Urothelium cell line (cell line): ENCODE data around the gene CBX8.

Experiments used
- DNase-seq: peaks from one replicate; pipeline ENCODE4 v3.0.0; 2011; ENCODE audit warnings: low spot score, mixed read lengths
- FAIRE-seq: peaks from 2 replicates; lab custom pipeline; 2011; peaks lifted over from hg19 to GRCh38; lab: Jason Lieb, UNC

The CBX8 gene

GRCh38 chr17:79795795-79796443 lies 958 bp downstream of the CBX8 start:
- FAIRE-seq, result peak; percentile 13
- DNase-seq, result no peak

DNA sequence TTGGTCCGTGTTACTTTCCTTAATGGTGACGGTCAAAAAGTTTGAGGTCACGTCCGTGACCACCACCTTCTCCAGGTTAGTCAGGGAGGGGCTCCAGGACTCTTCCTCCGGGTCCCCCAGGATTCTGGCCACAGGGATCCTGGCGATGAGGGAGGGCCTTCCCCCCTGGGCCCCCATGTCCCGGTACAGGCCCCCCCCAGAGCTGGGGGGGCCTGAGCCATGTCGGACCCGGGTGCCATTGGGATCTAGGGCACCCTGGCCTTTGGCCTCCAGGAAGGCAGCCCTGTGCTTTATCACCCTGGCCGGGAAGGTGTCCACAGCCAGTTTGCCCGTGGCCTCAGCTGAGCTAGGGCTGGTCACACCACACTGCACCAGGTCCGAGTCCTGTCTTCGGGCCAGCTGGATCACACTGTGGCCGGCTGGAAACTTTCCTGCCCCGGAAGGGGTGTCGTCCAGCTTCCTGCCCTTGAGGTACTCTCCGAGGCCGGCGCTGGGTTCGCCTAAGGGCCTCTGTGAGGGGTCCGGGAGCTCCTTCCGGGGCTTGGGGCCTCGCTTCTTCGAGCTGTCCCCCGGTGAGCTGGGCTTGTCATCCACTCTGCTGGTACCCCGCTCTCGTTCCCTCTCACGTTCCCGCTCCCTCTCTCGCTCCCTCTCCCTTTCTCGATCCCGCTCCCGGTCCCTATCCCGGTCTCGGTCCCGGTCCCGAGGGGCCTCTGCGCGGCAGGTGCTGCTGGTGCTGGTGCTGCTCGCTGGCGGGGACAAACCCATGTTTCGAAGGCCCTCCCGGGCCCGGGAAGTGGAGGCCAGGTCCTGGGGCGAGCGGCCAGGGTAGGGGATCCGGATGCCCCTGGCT lies 2.0 kb downstream of the CBX8 start:
- FAIRE-seq (no peak), DNase-seq (no peak)

DNA sequence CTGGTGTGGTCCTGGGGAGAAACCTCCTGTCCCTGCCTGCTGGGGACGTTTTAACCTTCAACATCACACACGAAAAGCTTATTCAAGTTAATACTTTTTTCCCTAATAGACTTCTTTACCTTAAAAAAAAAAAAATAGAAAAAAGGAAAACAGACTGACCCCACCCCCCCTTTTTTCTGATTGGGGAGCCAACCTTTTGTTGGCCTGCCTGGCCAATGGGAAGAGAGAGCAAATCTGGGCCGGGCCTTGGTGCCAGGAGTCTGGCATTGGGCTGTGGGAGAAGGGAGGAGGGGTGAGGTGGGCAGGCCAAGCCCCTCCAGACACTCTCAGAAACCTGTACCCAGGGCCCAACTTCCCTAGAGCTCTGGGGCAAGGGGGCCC lies 3.0 kb downstream of the CBX8 start:
- FAIRE-seq (no peak), DNase-seq (peak; percentile 90)

DNA sequence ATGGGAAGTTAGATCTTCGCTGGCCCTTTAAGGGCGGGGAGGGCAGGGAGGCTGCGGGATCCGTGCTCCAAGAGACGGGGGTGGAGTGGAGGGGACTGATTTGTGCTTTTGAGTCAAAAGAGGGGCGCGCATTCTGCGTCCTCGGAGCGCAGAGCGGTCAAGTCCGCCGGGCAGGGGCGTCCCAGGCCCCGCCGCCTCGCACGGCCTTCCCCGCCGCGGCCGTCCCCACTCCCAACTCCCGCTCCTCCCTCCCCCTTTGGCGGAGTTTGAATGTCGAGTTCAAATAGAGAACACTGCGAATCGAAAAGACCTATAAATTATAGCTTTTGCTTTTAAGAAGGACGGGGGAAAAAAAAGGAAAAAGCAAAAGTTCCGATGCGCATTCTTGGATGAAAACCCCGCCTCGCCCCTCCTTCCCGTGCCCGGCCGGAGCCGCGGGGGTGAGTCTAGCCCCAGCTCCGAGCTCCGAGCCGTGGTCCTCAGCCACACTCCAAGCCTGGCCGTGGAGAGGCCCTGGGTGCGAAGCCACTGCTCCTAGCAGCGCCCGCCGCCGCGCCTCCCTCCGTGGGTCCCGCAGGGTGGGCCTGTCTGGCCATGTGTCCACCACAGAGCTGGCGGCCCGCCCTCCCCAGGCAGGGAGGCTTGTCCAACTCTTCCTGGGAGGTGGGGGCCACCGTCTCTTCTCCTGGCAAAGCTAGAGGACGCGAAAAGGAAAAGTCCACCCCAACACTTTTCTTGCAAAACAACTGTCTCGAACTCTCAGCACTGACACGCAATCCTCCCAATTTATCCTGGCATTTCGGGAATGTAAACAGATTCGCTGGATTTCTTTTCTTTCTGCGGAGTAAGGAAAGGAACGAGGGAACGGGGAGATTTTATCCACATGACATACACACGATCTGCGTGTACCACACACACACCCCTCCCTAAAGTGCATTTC lies 3.6 kb downstream of the CBX8 start:
- FAIRE-seq (peak; percentile 90), DNase-seq (peak; percentile 70)

DNA sequence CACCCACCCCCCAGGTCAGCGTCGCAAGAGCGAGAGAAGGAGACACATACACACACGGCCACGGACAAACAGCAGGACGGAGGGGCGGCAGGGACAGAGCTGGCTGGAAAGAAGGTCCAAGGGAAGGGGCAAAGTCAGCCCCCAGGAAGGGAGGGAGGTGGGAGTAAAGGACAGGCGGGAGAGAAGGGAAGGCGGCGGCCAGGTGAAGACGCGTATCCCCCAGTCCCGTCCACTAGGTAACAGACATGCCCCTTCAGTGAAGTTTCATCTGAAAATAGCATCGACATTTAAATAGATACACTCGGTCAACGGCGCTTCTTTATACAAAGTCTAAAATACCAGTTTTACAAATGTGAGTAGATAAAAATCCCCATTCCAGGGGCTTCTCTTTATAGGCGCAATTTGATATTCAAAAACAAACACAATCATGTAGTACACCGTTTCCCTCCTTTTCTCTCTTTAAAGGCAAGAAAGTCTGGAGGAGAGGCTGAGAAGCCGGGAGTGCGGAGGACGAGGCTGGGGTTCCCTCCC lies 4.5 kb downstream of the CBX8 start:
- DNase-seq (no peak), FAIRE-seq (no peak)

DNA sequence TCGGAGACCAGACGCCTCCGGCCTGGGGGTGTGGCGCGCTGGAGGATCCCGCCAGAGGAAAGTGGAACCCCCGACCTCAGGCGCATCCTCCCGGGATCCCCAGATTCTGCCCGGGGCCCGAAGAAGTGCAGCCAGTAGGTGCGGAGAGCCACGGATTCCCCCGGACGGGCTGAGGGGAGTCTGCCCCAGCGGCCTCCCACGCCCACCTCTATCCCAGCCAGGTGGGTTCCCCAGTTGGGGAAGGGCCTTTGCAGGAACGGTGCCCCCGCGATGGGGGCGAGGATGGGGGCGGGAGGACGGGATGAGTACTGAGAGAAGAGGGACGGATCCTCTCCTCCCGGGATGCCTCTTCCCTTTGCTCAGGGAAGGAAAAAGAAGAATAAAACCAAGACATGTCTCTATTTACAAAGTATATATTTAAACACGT lies 5.1 kb downstream of the CBX8 start:
- DNase-seq (no peak), FAIRE-seq (no peak)

GRCh38 chr17:79790805-79791734 lies 5.8 kb downstream of the CBX8 start:
- DNase-seq (no peak), FAIRE-seq (no peak)

DNA sequence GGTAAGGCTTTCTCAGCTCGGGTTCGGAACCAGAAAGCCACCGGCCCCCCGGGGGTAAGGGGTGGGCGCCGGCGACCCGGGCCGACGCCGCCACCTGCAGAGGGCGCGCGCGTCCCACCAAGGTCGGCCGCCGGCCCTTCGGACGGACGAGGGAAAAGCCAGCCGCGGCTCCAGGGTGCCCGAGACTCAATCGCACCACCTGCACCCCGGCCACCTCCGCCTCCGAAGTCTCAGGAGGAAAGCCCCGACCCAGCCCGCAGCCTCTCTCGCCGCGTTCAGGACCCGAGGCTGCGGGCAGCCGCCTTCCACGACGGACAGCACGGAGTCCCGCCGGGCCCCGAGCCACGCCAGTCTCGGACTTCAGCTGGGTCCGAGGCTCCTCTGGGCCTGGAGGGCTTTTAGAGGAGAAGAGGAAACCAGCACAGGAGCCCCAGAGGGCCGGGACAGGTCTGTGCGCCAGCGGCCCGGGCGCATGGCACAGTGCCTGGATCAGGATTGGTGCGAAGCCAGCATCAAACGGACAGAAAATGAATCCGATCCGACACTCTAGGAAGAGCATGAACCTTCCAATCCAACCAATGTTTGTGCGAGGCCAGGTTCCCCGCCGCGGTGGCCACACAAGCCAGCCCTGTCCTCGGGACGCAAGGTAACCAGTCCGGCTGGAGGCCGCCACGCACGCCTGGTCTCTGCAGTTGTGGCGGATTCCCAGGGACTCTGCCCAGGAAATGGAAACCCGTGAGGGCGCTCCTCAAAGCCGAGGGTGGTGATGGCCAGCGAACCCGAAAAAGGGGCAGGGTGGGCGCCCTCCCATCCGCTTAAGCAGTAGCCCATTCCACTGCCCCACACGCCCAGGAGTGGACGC lies 6.7 kb downstream of the CBX8 start:
- FAIRE-seq (no peak), DNase-seq (no peak)

DNA sequence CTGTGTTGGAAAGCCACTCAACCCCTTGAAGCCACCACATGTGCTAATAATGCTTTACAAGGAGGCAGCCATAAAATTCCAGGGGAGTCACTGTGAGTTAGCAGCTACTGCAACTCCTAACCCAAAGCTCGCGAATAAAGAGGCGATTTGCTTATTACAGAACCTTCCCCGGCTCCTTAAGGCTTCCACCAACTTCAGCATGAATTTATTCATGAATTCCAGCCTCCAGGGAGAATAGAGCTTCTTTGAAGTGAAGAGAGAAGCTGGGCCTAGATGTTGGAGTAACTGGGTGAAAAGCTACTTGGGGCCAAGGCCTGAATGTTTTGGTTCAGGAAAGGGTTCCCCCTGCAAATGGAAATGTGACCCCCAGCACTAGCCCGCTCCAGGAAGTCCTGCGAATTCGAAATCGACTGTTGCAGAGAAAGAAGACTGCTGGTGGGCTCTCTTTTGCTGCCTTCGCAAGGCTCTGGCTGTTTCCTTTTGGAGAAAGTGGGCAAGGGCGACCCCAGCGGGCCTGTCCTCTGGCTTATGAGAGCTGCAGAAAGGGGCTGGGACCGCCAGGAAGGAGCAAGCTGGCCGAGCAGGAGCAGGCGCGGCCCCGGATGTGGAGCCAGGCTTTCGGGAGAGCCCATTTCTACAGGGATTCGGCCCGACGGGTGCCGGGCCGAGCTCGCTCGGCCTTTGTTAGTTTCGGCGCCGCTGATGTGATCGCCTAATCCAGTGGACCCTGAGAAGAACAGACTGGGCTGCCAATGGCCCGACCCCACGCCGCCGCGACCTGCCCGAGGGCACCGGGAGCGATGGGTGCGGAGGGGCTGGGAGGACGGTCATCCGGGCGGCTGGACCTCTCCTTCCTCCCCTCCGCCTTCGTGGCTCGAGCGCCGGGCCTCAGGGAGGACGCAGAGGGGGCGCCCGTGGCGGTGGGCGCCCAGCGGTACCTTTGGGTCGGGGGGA lies 7.6 kb downstream of the CBX8 start:
- FAIRE-seq (no peak), DNase-seq (no peak)

- FAIRE-seq (peak; percentile 70), DNase-seq (no peak)
Measured at GRCh38 chr17:79788455-79788854, 8.4 kb downstream of the CBX8 start.

DNA sequence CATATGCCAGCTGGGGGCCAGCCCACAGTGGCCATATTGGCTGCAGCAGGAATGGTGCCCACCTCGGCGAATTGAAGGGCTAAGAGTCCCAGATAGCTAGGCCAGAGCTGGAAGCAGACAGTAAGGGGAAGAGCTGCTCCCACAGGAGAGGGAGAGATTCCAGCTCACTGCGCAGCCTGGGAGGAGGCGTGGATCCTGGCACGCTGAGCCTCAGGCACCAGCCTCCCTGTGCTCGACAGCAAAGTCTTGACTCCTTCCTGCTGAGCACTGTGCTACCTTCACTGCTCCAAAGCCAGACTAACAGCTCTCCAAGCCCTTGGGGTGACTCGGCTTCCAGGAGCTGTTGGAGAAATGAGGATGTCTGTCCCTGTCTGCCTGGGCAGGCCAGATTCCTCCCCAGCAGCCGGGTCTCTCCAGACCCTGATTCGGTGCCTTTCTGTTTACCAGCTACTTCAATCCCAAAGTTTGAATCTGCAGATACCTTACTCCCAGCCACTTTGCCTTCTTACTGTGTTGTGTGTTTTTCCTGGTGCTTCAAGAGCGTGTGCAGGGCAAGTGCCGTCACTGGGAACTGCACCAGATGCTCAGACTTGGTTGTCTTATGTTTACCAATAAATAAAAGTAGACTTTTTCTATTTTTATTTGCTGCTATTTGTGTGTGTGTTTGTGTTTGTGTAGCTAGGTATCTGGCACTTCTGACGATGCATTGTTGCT lies 9.8 kb downstream of the CBX8 start:
- no peak for DNase-seq
- no peak for FAIRE-seq

GRCh38 chr17:79785900-79786810 lies 10.7 kb downstream of the CBX8 start:
- no peak for FAIRE-seq
- DNase-seq, result no peak

GRCh38 chr17:79785017-79785899 lies 11.6 kb downstream of the CBX8 start:
- no peak for FAIRE-seq
- DNase-seq, result no peak

- FAIRE-seq (no peak), DNase-seq (no peak)
Measured at GRCh38 chr17:79784353-79785016, 12.4 kb downstream of the CBX8 start.

DNA sequence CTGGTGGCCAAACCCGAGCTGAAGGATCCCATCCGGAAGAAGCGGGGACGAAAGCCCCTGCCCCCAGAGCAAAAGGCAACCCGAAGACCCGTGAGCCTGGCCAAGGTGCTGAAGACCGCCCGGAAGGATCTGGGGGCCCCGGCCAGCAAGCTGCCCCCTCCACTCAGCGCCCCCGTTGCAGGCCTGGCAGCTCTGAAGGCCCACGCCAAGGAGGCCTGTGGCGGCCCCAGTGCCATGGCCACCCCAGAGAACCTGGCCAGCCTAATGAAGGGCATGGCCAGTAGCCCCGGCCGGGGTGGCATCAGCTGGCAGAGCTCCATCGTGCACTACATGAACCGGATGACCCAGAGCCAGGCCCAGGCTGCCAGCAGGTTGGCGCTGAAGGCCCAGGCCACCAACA lies 13.0 kb downstream of the CBX8 start:
- DNase-seq, result no peak
- no peak for FAIRE-seq
